ENCODE results near the gene INPP4B. TPM values are rescaled to one million over a fixed set of nuclear protein-coding genes. Genes with fewer than 3 reads are reported as not detected.

Gene INPP4B
- total RNA-seq, 1 donor from 2014 or later, result 12.0 TPM

- H3K4me3 ChIP-seq (ENCODE audit: low read depth, low read length), result no peak overlapping the region
- no peak for DNase-seq (ENCODE audit: low read depth)
- TF ChIP-seq, protein P1, sequence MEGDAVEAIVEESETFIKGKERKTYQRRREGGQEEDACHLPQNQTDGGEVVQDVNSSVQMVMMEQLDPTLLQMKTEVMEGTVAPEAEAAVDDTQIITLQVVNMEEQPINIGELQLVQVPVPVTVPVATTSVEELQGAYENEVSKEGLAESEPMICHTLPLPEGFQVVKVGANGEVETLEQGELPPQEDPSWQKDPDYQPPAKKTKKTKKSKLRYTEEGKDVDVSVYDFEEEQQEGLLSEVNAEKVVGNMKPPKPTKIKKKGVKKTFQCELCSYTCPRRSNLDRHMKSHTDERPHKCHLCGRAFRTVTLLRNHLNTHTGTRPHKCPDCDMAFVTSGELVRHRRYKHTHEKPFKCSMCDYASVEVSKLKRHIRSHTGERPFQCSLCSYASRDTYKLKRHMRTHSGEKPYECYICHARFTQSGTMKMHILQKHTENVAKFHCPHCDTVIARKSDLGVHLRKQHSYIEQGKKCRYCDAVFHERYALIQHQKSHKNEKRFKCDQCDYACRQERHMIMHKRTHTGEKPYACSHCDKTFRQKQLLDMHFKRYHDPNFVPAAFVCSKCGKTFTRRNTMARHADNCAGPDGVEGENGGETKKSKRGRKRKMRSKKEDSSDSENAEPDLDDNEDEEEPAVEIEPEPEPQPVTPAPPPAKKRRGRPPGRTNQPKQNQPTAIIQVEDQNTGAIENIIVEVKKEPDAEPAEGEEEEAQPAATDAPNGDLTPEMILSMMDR (conservative IDR thresholded peaks at IDR 0.05; ENCODE audit: low read depth, low read length), result no peak
Observed at GRCh38 chr4:142238589-142238988, 607.5 kb downstream of the INPP4B start.

DNA sequence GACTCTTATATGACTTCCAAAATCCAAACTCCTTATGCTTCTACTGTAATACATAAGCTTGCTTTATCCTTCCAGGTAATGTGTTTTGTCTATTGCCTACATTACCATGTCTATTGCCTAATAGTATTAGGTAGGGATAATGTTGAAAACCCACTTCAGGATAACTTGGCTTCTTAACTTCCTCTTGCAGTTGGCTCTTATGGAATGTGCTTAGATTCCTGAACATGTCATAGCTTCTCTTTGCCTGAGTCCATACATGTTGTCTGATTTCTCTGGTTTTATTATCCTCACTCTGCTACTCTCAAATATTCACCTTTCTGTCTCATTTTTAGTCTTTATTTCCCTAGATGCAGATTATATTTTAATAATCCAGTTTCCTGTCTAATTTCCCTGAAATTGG, 609.8 kb downstream of the INPP4B start:
- TF ChIP-seq, protein P1 (conservative IDR thresholded peaks at IDR 0.05; ENCODE audit: low read depth, low read length), result no peak
- DNase-seq (ENCODE audit: low read depth), result no peak
- no peak overlapping the region for H3K4me3 ChIP-seq (ENCODE audit: low read depth, low read length)

DNA sequence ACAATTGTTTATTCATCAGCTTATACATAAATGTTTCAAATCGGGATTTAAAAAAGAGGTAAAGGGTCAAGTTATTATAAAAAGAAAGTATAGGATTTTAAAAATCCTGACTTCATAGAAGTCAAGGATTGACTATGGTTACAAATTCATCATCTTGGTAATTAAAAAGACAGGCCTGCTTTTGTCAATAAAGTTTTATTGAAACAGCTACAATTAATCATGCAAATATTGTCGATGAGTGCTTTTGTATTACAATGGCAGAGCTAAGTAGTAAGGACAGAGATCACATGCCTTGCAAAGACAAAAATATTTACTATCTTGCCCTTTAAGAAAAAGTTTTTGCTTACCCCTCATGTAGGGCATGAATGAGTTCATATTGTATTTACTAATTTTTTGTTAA, 614.3 kb downstream of the INPP4B start:
- TF ChIP-seq, protein P1 (conservative IDR thresholded peaks at IDR 0.05; ENCODE audit: low read depth, low read length), result no peak
- DNase-seq (ENCODE audit: low read depth), result no peak
- H3K4me3 ChIP-seq (ENCODE audit: low read depth, low read length), result no peak overlapping the region

GRCh38 chr4:142230991-142231390, 615.1 kb downstream of the INPP4B start:
- no peak overlapping the region for H3K4me3 ChIP-seq (ENCODE audit: low read depth, low read length)
- TF ChIP-seq, protein P1 (conservative IDR thresholded peaks at IDR 0.05; ENCODE audit: low read depth, low read length), result no peak
- no peak for DNase-seq (ENCODE audit: low read depth)

GRCh38 chr4:142226014-142226413, 620.1 kb downstream of the INPP4B start:
- TF ChIP-seq, protein P1 (conservative IDR thresholded peaks at IDR 0.05; ENCODE audit: low read depth, low read length), result no peak
- no peak overlapping the region for H3K4me3 ChIP-seq (ENCODE audit: low read depth, low read length)
- DNase-seq (ENCODE audit: low read depth), result no peak

DNA sequence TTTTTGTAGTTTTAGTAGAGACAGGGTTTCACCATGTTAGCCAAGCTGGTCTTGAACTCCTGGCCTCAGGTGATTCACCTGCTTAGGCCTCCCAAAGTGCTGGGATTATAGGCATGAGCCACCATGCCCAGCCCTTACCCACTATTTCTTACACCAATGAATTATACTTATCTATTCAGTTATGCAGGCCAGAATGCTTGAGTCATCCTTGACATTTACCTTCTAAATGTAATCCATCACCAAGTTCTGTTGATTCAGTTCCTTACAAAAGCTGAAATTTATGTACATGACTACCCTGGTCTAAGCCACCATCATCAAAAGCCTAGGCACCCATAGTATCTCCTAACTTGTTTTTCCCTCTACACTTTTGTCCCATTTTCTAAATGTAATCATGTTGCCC, 624.0 kb downstream of the INPP4B start:
- no peak overlapping the region for H3K4me3 ChIP-seq (ENCODE audit: low read depth, low read length)
- TF ChIP-seq, protein P1 (conservative IDR thresholded peaks at IDR 0.05; ENCODE audit: low read depth, low read length), result no peak
- no peak for DNase-seq (ENCODE audit: low read depth)

- no peak for DNase-seq (ENCODE audit: low read depth)
- TF ChIP-seq, protein P1 (conservative IDR thresholded peaks at IDR 0.05; ENCODE audit: low read depth, low read length), result no peak
- H3K4me3 ChIP-seq (ENCODE audit: low read depth, low read length), result no peak overlapping the region
Observed at GRCh38 chr4:142218726-142219125, 627.4 kb downstream of the INPP4B start.

Measured in epithelial cell of proximal tubule (primary cell).